Amniotic stem cell (primary cell): ENCODE measurements around the gene ACBD7.

Experiments
- DNase-seq: peaks from one replicate; lab custom pipeline; 2025; lab: John Stamatoyannopoulos, UW

ACBD7 gene

DNA sequence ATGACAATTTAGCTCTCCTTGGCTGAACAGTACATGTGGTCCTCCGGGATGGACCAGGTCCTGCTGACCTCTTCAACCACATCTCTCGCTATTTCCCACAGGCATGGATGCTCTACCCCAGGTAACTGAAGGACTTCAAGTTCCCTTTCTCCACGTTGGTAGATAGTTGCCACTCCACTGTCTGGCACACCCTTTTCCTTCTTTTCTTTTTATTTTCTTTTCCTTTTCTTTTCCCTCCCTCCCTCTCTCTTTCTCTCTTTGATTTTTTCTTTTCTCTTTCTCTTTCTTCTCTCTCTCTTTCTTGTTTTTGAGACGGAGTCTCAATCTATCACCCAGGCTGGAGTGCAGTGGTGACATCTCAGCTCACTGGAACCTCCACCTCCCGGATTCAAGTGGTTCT lies 2.8 kb upstream of the ACBD7 start:
- no peak for DNase-seq

DNA sequence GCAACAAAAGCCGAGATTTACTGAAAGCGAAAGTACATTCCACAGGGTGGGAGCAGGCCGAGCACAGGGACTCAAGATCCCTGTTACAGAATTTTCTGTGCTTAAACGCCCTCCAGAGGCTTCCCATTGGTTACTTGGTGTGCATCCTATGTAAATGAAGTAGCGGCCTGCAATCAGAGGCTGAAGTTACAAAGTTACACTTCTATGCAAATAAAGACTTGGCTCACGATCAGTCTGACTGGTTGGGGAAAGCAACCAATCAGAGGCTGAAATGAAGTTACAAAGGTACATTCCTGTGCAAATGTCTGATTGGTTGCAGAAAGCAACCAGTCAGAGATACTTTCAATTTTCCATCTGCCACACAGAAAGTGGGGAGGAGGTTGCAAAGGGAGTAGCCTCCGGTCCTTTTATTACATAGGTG lies 4.1 kb downstream of the ACBD7 start:
- DNase-seq: peak; percentile 85

DNA sequence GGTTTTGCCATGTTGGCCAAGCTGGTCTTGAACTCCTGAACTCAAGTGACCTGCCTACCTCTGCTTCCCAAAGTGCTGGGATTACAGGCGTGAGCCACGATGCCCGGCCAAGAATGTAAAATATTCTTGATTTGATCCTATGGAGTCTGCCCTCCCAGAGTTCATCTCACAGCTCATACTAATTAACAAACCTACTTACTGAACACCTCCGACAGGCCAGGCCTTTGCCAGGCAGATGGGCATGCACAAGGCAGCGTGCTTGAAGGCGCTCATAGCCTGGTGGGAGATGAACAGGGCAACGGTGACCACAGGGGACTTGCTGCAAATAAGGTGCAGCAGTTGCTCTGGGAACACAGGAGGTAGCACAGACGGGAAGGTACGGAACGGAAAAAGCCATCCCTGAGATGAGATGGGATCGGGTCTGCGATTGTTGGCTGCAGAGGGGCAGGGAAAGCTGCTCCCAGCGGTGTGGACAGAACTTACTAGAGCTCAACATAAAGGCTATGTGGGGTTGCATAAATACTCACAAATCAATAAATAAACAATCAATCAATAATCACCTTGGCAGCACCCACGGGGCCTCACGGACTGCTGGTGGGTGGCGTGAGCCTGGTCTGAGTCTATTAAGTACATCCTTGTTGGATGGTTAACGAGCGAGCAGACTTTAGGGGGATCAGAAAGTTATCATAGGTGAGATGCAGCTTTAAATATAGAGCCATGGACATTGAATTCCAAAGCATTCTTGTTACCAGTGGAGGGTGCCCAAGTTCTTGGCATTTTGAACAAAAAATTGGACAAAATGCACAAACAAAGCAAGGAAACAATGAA lies 4.7 kb downstream of the ACBD7 start:
- DNase-seq: no peak

DNA sequence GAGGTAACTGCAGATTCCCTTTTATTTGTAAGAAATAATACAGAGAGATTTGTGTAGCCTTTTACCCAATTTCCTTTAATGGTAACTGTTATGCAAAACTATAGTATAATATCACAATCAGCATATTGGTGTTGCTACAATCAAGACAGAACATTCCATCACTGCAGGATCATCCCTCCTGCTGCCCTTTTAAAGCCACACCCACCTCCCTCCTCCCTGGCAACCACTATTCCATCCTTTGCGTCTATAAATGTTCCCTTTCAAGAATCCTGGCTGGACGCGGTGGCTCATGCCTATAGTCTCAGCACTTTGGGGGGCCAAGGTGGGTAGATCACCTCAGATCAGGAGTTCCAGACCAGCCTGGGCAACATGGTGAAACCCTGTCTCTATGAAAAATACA lies 13.2 kb downstream of the ACBD7 start:
- DNase-seq: no peak

DNA sequence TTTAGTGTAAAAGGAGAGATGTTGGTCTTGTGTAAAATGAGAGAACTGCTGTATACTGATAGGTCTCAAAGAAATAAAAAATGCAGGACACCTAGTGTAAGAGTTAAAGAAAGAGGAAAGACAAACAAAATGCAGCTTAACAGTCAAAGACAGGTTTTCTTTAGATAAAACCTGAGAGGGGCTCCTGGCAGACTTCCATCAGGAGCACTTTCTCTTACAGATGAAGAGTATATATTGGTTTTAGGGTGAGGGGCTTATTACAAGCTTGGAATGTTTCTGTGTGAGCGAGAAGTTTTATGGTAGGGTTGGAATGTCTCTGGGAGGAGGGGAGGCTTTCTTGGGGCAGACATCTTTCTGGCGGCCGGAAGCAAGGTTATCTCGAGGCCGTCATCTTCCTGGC lies 16.2 kb downstream of the ACBD7 start:
- DNase-seq: no peak

DNA sequence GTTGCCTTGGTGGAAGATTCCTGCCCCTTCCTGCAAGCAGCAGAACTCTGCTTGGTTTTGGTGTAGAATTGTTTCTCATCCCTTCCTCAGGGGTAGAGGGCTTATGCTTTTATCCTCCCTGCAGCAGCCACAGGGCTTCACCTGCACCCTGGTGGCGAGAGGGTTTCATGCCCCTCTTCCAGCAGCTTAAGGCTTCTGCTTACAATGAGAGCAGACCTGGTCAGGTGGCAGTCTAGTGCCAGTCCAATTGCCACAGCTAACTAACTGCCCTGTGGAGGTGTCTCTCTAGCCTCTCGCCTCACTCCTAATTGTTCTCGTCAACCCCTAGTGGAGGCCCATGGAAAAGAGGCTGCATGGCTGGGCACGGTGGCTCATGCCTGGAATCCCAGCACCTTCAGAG lies 19.3 kb downstream of the ACBD7 start:
- DNase-seq: no peak

DNA sequence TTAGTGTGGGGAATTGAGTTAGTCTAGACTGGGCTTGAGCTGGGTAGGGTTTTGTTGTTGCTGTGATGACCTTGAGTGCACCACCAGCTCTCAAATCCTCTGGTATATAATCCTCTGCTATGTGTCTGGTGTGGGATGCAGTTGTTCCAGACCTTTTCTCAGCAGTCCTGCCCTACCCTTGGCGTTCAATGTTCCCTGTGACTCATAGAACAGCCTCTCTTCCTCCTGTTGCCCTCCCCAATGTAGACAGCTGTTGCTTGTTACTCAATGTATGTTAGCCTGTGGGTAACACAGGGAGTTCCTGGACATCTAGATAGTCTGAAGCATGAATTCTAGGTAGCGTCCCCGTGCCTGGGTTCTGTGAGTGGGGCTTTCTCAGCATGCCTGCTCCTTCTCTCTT lies 19.8 kb downstream of the ACBD7 start:
- DNase-seq: peak; percentile 17

DNA sequence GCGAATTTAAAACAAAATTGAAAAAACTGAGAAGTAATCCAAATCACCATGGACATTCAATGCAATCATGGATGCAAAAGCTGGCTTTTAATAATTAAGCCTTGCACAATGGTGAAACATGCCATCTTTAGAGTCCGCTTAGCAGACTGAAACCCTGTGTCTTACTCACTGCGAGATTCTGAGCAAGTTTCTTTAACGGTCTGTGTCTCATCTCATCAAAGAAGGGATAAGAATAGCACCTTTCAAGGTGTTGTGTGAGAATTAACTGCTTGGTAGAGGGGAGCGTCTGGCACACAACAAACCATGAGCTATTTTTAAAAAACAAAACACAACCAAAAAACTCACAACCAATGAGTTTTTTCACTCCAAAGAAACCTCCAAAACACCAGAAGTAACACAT lies 21.4 kb downstream of the ACBD7 start:
- DNase-seq: no peak

DNA sequence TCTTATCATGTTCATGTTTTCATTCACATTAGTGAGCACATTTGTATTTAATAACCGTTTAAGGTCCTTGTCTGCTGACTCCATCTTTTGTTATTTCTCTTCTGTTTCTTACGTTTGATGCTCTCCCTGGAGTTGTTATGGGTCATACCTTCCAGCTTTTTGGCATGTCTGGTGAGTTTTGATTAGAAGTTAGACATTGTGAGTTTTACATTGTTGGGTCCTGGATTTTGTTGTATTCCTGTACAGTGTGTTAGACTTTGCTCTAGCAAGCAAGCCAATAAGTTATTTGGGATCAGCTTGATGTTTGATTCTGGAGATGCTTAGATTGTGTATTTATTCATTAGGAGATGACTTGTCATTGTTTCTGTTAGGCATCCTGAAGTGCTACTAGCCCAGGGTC lies 27.9 kb downstream of the ACBD7 start:
- DNase-seq: no peak

DNA sequence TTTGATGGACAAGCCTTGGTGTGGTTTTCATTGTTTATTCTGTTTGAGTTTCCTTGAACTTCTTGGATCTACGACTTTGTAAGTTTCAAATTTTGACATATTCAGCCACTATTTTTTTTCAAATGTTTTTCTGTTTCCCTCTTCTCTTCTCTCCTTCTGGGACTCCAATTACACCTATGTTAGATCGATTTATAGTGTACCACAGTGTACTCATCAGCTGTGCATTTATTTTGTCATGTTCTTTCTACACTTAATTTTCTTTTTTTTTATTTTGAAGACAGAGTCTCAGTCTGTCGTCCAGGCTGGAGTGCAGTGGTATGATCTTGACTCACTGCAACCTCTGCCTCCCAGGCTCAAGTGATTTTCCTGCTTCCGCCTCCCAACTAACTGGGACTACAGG lies 28.7 kb downstream of the ACBD7 start:
- no peak for DNase-seq

DNA sequence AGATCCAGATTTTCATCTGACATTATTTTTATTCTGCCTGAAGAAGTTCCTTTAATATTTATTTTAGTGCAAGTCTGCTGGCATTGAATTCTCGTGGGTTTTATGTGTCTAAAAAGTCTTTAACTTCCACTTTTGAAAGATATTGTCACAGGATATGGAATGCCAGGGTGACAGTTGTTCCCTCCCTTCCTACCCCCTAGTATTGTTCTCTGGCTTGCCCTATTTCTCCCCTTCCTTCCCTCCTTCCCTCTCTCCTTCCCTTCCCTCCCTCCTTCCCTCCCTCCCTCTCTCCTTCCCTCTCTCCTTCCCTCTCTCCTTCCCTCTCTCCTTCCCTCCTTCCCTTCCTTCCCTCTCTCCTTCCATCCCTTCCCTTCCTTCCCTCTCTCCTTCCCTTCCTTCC lies 29.9 kb downstream of the ACBD7 start:
- DNase-seq: no peak

DNA sequence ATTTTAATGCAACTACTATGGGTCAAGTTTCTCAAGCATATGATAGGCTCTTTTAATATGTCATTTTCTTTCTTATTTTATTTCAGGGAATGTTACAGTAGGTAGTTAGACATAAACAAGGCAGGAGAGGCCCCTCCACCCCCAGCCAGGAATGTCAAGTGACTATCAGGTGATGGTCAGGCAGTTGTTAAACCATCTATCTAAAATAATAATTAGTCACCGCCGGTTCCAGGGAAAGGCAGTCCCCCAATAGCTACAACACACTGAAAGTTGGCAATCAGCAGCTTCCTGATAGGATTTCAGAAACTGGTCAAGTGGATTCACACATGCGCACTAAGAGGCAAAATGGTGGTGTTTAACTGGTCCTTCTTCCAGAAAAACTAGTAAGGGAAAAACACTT lies 35.5 kb downstream of the ACBD7 start:
- DNase-seq: no peak

DNA sequence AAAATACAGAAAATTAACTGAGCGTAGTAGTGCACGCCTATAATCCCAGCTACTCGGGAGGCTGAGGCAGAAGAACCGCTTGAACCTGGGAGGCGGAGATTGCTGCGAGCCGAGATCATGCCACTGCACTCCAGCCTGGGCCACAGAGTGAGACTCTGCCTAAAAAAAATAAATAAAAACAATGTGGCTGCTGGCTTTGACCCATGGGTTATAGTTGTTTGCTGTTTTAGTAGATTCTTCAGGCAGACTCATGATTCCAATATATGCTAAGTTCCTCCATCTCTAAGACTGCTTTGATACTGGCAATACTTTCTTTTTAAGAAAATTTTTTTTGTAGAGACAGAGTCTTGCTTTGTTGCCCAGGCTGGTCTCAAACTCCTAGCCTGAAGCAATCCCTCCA lies 36.5 kb downstream of the ACBD7 start:
- no peak for DNase-seq

DNA sequence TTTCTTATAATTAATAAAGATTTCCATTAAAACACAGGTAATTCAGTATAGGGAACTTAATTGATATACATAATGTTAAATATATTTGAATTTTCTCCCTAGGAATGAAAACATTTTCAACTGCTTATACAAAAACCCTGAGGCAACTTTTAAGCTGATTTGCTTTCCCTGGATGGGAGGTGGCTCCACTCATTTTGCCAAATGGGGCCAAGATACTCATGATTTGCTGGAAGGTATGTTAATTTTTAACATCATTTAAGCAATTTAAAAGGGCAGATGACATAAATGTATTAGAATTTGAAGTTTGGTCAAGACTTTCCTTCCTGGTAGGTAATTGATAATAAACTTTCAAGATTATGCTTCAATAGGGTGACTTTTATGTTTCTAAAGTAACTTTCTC lies 39.0 kb downstream of the ACBD7 start:
- no peak for DNase-seq

DNA sequence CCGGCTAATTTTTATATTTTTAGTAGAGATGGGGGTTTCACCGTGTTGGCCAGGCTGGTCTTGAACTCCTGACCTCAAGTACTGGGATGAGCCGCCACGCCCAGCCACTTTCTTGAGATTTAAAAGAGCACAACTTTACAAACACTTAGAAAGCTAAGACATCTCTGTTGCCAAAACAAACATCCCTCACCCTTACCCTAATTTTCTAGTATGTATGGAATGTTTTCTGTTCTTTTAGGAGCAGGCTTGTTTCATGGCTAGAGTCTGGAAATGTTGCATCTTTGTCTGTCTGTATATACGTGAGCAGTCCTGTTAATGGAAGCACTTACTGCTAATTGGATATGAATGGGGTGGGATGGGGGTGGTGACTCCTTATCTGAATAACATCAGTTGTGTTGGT lies 42.0 kb downstream of the ACBD7 start:
- no peak for DNase-seq

DNA sequence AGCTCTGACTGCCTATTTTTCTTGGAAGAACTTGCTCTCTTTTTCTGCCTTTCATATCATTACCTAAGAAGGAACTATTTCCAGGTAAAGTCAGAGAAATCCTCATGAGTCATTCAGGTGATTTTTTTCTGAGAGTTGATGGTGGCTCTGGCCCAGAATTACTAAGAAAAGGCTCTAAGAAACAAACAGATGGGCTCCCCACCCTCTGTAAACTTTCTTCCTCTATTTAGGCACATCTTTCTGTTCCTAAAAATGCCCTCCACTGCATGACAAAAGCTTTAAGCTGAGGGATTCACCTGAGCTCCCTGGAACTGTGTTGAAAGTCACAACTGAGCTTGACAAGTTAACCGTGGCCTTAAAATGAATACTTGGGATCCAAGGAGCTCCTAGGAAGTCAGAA lies 43.2 kb downstream of the ACBD7 start:
- no peak for DNase-seq

DNA sequence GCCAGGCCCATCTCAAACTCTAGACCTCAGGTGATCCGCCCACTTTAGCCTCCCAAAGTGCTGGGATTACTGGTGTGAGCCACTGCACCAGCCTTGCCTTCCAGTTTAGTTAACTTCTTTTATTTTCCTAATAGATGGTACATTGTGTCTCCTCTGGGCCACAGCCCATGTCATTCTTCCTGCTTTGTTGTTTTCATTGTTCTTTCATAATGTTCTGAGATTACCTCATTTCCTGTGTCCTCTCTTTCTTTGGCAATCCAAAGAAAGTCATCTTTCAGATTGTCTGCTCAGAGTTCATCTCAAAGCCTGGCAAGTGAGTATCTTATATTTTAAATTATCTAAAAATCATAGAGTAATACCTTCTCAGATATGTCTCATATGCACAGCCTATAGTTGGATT lies 44.9 kb downstream of the ACBD7 start, which contains the start of gene OLAH:
Gene OLAH (plus strand): TSS at position 270 of the 400 bp plus-strand sequence. CDS start 3,346 bp downstream, outside the sequence.
- DNase-seq: no peak

DNA sequence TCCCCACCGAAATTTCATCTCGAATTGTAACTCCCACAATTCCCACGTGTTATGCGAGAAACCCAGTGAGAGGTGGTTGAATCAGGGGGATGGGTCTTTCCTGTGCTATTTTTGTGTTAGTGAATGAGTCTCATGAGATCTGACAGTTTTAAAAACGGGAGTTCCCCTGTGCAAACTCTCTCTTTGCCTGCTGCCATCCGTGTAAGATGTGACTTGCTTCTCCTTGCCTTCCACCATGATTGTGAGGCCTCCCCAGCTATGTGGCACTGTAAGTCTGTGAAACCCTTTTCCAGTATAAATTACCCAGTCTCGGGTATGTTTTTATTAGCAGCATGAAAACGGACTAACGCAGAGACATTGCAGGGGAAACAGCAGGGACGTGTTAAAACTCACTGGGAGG lies 50.2 kb downstream of the ACBD7 start:
- no peak for DNase-seq

DNA sequence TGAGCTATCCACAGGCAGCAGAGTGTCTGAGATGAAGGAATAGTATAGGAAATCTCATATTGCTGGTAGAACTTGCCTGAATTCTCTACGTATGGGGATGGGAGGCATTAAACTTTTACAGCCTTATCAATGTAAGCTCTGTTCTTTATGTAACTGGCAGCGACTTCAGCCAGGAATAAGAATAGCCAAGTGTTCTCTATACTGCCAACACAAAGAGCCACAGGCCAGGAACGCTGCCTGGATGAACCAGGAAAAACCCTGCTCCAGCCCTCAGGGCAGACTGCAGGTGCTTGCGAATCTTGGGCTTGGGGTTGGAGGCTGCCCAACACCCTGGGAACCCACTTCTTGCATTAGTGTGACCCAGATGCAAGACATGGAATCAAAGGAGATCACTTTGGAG lies 50.9 kb downstream of the ACBD7 start:
- DNase-seq: no peak

DNA sequence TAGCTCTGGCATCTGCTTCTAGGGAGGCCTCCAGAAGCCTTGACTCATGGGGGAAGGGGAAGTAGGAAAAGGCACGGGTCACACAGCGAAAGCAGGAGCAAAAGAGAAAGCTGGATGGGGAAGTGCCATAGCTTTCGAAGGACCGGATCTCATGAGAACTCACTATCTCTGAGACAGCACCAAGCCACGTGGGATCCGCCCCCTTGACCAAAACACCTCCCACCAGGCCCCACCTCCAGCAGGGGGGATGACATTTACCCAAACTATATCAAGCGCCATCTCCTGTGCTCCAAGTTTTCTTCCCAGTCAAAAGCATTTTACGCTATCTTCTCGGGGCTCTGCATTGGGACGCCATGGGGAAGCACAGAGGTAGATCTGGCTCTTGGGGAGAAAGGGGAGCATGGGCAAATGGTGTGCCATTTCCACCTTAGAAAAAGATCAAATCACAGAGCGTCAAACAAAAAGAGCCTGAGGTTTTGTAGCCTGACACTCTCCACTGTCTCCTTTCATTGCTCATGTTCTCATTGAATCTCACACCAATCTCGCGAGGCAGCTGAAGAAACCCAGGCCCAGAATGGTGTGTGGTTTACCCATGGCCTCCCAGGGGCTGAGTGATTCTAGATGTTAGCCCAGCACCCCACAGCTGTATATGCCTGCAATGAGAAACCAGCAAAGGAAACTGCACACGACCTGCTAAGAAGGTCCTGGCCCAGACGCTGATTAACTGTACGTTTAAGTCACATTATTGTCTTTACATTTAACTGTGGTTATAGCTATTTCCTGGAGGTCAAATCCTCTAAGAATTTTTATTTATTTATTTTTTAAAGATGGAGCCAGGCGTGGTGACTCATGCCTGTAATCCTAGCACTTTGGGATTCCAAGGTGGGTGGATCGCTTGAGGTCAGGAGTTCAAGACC lies 52.9 kb downstream of the ACBD7 start:
- no peak for DNase-seq

DNA sequence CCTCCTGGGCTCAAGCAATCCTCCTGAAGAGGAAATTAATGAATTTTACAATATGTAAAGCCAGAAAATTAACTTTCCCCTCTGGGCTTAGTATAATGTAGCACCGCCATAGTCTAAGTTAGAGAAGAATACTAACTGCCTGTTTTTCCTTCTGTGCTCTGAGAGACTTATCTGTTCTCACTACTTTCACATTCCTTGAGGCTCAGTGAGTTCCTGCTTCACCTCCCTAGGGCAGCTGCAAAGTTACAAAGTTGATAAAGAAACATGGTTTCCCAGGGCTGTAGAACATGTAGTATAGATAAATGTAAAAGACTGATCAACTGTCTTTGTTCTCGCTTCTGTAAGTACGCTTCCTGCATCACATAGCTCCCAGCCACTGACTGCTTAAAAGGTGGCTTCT lies 60.8 kb downstream of the ACBD7 start:
- no peak for DNase-seq
